Measurements from ENCODE around the gene GOLGA2. TPM values are rescaled to one million over a fixed set of nuclear protein-coding genes. Genes with fewer than 3 reads are reported as not detected.

GOLGA2 gene
- total and polyA plus RNA-seq, 2 of the 13 experiments (the other 11 are each of a cell fraction or from before 2014, with no cell fraction given) = 45.3 to 45.8 TPM

DNA sequence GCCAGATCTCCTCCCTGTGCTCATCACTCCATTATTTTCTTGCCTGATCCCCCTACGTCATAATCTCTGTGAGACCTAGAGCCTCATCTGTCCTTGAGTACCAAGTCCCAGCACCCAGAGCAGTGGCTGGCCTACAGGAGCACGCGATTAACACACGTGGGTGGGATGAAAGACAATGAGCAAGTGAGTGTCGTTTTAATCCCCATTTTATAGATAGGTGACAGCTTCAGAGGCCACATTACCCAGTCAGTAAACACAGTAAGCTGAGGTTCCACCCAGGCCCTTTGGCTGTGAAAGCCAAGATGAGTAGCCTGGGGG, 29.1 kb upstream of the GOLGA2 start:
- H3K27me3 ChIP-seq (ENCODE audit: control insufficient read depth in 1 of 2, insufficient read depth in 2 of 2, low read length in 2 of 2) = no peaks in the 10 kb centered on the region
- H2AFZ ChIP-seq (ENCODE audit: low read length) = no peak overlapping the region
- POLR2A ChIA-PET = interaction anchor here (4.8 kb wide), 1 partner anchor 9 kb away, joined by 34 read pairs; no protein-coding TSS in a partner anchor
- TF ChIP-seq ZNF205 (CRISPR knock-in tag; IDR thresholded peaks at IDR 0.05) (no peak), POLR2G (IDR thresholded peaks at IDR 0.05; ENCODE audit: low read depth, low read length) (peak; percentile 43; the same call in 1 of the 2 replicates), RBM22 (optimal IDR thresholded peaks at IDR 0.05; ENCODE audit: low read length) (peak; percentile 31)
- TF ChIP-seq, protein P1, sequence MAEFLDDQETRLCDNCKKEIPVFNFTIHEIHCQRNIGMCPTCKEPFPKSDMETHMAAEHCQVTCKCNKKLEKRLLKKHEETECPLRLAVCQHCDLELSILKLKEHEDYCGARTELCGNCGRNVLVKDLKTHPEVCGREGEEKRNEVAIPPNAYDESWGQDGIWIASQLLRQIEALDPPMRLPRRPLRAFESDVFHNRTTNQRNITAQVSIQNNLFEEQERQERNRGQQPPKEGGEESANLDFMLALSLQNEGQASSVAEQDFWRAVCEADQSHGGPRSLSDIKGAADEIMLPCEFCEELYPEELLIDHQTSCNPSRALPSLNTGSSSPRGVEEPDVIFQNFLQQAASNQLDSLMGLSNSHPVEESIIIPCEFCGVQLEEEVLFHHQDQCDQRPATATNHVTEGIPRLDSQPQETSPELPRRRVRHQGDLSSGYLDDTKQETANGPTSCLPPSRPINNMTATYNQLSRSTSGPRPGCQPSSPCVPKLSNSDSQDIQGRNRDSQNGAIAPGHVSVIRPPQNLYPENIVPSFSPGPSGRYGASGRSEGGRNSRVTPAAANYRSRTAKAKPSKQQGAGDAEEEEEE (CRISPR knock-in tag; IDR thresholded peaks at IDR 0.05; ENCODE audit: borderline replicate concordance) = no peak
- TF ChIP-seq, protein P2, sequence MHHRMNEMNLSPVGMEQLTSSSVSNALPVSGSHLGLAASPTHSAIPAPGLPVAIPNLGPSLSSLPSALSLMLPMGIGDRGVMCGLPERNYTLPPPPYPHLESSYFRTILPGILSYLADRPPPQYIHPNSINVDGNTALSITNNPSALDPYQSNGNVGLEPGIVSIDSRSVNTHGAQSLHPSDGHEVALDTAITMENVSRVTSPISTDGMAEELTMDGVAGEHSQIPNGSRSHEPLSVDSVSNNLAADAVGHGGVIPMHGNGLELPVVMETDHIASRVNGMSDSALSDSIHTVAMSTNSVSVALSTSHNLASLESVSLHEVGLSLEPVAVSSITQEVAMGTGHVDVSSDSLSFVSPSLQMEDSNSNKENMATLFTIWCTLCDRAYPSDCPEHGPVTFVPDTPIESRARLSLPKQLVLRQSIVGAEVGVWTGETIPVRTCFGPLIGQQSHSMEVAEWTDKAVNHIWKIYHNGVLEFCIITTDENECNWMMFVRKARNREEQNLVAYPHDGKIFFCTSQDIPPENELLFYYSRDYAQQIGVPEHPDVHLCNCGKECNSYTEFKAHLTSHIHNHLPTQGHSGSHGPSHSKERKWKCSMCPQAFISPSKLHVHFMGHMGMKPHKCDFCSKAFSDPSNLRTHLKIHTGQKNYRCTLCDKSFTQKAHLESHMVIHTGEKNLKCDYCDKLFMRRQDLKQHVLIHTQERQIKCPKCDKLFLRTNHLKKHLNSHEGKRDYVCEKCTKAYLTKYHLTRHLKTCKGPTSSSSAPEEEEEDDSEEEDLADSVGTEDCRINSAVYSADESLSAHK (CRISPR knock-in tag; IDR thresholded peaks at IDR 0.05; ENCODE audit: borderline replicate concordance) = no peak
- TF ChIP-seq, protein P3, sequence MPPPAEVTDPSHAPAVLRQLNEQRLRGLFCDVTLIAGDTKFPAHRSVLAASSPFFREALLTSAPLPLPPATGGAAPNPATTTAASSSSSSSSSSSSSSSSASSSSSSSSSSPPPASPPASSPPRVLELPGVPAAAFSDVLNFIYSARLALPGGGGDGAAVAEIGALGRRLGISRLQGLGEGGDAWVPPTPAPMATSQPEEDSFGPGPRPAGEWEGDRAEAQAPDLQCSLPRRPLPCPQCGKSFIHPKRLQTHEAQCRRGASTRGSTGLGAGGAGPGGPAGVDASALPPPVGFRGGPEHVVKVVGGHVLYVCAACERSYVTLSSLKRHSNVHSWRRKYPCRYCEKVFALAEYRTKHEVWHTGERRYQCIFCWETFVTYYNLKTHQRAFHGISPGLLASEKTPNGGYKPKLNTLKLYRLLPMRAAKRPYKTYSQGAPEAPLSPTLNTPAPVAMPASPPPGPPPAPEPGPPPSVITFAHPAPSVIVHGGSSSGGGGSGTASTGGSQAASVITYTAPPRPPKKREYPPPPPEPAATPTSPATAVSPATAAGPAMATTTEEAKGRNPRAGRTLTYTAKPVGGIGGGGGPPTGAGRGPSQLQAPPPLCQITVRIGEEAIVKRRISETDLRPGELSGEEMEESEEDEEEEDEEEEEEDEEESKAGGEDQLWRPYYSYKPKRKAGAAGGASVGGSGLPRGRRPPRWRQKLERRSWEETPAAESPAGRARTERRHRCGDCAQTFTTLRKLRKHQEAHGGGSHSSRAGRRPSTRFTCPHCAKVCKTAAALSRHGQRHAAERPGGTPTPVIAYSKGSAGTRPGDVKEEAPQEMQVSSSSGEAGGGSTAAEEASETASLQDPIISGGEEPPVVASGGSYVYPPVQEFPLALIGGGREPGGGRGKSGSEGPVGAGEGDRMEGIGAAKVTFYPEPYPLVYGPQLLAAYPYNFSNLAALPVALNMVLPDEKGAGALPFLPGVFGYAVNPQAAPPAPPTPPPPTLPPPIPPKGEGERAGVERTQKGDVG (CRISPR knock-in tag; IDR thresholded peaks at IDR 0.05; ENCODE audit: borderline replicate concordance) = no peak
- TF ChIP-seq, protein P4, sequence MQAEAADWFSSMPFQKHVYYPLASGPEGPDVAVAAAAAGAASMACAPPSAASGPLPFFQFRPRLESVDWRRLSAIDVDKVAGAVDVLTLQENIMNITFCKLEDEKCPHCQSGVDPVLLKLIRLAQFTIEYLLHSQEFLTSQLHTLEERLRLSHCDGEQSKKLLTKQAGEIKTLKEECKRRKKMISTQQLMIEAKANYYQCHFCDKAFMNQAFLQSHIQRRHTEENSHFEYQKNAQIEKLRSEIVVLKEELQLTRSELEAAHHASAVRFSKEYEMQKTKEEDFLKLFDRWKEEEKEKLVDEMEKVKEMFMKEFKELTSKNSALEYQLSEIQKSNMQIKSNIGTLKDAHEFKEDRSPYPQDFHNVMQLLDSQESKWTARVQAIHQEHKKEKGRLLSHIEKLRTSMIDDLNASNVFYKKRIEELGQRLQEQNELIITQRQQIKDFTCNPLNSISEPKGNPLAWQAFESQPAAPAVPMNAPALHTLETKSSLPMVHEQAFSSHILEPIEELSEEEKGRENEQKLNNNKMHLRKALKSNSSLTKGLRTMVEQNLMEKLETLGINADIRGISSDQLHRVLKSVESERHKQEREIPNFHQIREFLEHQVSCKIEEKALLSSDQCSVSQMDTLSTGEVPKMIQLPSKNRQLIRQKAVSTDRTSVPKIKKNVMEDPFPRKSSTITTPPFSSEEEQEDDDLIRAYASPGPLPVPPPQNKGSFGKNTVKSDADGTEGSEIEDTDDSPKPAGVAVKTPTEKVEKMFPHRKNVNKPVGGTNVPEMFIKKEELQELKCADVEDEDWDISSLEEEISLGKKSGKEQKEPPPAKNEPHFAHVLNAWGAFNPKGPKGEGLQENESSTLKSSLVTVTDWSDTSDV (CRISPR knock-in tag; IDR thresholded peaks at IDR 0.05) = no peak
- TF ChIP-seq, protein P5, sequence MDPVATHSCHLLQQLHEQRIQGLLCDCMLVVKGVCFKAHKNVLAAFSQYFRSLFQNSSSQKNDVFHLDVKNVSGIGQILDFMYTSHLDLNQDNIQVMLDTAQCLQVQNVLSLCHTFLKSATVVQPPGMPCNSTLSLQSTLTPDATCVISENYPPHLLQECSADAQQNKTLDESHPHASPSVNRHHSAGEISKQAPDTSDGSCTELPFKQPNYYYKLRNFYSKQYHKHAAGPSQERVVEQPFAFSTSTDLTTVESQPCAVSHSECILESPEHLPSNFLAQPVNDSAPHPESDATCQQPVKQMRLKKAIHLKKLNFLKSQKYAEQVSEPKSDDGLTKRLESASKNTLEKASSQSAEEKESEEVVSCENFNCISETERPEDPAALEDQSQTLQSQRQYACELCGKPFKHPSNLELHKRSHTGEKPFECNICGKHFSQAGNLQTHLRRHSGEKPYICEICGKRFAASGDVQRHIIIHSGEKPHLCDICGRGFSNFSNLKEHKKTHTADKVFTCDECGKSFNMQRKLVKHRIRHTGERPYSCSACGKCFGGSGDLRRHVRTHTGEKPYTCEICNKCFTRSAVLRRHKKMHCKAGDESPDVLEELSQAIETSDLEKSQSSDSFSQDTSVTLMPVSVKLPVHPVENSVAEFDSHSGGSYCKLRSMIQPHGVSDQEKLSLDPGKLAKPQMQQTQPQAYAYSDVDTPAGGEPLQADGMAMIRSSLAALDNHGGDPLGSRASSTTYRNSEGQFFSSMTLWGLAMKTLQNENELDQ (CRISPR knock-in tag; IDR thresholded peaks at IDR 0.05; ENCODE audit: borderline replicate concordance) = no peak
- peaks cover 5% of the 10 kb centered on the region for H3K4me1 ChIP-seq (ENCODE audit: insufficient read depth, low read length)
- H3K27ac ChIP-seq (ENCODE audit: extremely low read length, insufficient read depth, low read length) = no peak overlapping the region
- no TSS peak for BruUV-seq (replicated peaks)
- peaks cover 5 to 13% of the 10 kb centered on the region in 2 experiments; a peak in 4 of 5 replicates for H3K36me3 ChIP-seq (replicated peaks in 1 of 2; ENCODE audit: control insufficient read depth in 1 of 2, insufficient read depth in 2 of 2, low read length in 2 of 2)
- FAIRE-seq = no peak
- CTCF ChIA-PET (ENCODE audit: low intra/inter-chr PET ratio, low total read pairs) = no interaction called here
- H4K20me1 ChIP-seq (ENCODE audit: insufficient read depth, low read length) = no peaks in the 10 kb centered on the region
- intact Hi-C loops (cut with micrococcal nuclease; ENCODE audit: unreplicated experiment) (no loop called here), in situ Hi-C loops (cut with HindIII; ENCODE audit: extremely low pct_ligation_motif_present, low pct_unique_long_range_greater_than_20kb) (no loop called here)
- no peak for DNase-seq (ENCODE audit: low spot score)
- H3K79me2 ChIP-seq (ENCODE audit: insufficient read depth, low read length) = no peaks in the 10 kb centered on the region
- no peak overlapping the region for H3K9ac ChIP-seq (ENCODE audit: insufficient read depth, low read depth, low read length)
- ATAC-seq = no peak
- no peak overlapping the region for H3K4me3 ChIP-seq (replicated peaks in 1 of 3; ENCODE audit: insufficient read depth in 1 of 3, low read depth in 2 of 3, low read length in 3 of 3)
- no peak overlapping the region for H3K4me2 ChIP-seq (ENCODE audit: low read depth, low read length)
- no peaks in the 10 kb centered on the region for H3K9me3 ChIP-seq (ENCODE audit: low read length)
- 72% methylated on average over 5 of the region's 5 CpGs for WGBS (ENCODE audit: low lambda C conversion rate)

Data from HepG2 (cell line).